SU-DHL-6 (cell line): Measurements from ENCODE around the gene UBQLN1.

Experiments used
- EZH2phosphoT487 ChIP-seq: fragments of 200-600 bp; sonication (generic), shearing (Covaris generic); conservative IDR thresholded peaks from 2 replicates; pipeline ENCODE4 v1.6.1; 2018; ENCODE audit warnings: mild to moderate bottlenecking, antibody characterized with exemption, low read length, moderate library complexity, mixed read lengths
- TF ChIP-seq, protein P1 (sequence below): fragments of 200-600 bp; sonication (generic); IDR thresholded peaks from one replicate; pipeline ENCODE4 v1.5.1; 2017; ENCODE audit warnings: antibody characterized with exemption, mild to moderate bottlenecking, low read length, moderate library complexity; ENCODE audit not compliant: insufficient read depth, poor library complexity, severe bottlenecking

DNA sequence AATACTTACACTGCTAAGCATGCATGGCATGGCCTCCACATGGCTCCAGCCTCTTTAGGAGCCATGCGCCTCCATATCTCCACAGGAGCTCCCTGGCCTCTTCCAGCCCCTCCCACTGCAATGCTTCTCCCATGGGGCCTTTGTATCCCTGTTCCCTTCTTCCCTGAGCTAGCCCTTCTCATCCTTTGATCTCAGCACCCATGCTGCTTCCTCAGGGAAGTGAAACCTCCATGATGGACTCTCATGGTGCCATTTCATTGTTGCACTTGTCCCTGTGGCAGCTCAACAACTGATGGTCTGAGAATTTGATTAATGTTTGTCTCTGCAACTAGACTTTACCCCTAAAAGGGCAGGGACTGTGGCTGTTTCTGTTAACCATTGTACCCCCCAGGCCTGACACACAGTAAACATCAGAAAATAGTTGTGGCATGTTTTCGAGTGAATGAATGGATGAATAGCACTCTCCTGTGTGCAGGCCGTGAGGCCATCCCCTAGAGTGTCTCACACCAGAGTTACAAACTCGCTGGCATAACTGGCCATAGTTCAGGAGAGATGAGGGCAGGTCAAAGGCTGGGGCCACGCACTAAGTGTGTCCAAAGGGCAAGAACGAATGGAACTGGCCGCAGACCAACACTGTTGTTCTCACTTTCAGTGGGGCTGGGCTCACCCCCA, 78.2 kb downstream of the UBQLN1 start:
- TF ChIP-seq, protein P1, sequence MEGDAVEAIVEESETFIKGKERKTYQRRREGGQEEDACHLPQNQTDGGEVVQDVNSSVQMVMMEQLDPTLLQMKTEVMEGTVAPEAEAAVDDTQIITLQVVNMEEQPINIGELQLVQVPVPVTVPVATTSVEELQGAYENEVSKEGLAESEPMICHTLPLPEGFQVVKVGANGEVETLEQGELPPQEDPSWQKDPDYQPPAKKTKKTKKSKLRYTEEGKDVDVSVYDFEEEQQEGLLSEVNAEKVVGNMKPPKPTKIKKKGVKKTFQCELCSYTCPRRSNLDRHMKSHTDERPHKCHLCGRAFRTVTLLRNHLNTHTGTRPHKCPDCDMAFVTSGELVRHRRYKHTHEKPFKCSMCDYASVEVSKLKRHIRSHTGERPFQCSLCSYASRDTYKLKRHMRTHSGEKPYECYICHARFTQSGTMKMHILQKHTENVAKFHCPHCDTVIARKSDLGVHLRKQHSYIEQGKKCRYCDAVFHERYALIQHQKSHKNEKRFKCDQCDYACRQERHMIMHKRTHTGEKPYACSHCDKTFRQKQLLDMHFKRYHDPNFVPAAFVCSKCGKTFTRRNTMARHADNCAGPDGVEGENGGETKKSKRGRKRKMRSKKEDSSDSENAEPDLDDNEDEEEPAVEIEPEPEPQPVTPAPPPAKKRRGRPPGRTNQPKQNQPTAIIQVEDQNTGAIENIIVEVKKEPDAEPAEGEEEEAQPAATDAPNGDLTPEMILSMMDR = no peak
- no peak for TF ChIP-seq EZH2phosphoT487
